ENCODE data around the gene FAM98B.

FAM98B gene

GRCh38 chr15:38463893-38464292 is 10.0 kb downstream of the FAM98B start:
- DNase-seq, result no peak

GRCh38 chr15:38464675-38465074 is 10.7 kb downstream of the FAM98B start:
- DNase-seq, result no peak

GRCh38 chr15:38470816-38471215 is 16.9 kb downstream of the FAM98B start:
- no peak for DNase-seq

- no peak for DNase-seq
Observed at GRCh38 chr15:38471974-38472373, 18.0 kb downstream of the FAM98B start.

GRCh38 chr15:38474155-38474757 is 20.3 kb downstream of the FAM98B start:
- DNase-seq, result peak; percentile 57

- no peak for DNase-seq
Observed at GRCh38 chr15:38475361-38475760, 21.4 kb downstream of the FAM98B start.

- no peak for DNase-seq
Observed at GRCh38 chr15:38476120-38476519, 22.2 kb downstream of the FAM98B start.

GRCh38 chr15:38477637-38478036 is 23.7 kb downstream of the FAM98B start:
- DNase-seq, result no peak

GRCh38 chr15:38479266-38479665 is 25.3 kb downstream of the FAM98B start:
- DNase-seq, result no peak

GRCh38 chr15:38479756-38480155 is 25.8 kb downstream of the FAM98B start:
- no peak for DNase-seq

- DNase-seq, result no peak
Observed at GRCh38 chr15:38481113-38481512, 27.2 kb downstream of the FAM98B start.

GRCh38 chr15:38481761-38482160 is 27.8 kb downstream of the FAM98B start:
- DNase-seq, result no peak

- DNase-seq, result no peak
Observed at GRCh38 chr15:38482572-38482971, 28.6 kb downstream of the FAM98B start.

GRCh38 chr15:38486936-38487335 is 33.0 kb downstream of the FAM98B start:
- no peak for DNase-seq

GRCh38 chr15:38487378-38487777 is 33.5 kb downstream of the FAM98B start:
- no peak for DNase-seq

- DNase-seq, result no peak
Observed at GRCh38 chr15:38490242-38490922, 36.5 kb downstream of the FAM98B start.

- no peak for DNase-seq
Observed at GRCh38 chr15:38496151-38496550, 42.2 kb downstream of the FAM98B start.

GRCh38 chr15:38499651-38500050 is 45.7 kb downstream of the FAM98B start:
- no peak for DNase-seq

GRCh38 chr15:38503496-38503895 is 49.6 kb downstream of the FAM98B start:
- peak; percentile 70 for DNase-seq

GRCh38 chr15:38504680-38505467 is 50.9 kb downstream of the FAM98B start:
- no peak for DNase-seq

GRCh38 chr15:38506997-38507396 is 53.1 kb downstream of the FAM98B start:
- no peak for DNase-seq

GRCh38 chr15:38507570-38507969 is 53.6 kb downstream of the FAM98B start:
- no peak for DNase-seq

GRCh38 chr15:38508647-38509046 is 54.7 kb downstream of the FAM98B start:
- DNase-seq, result no peak

- DNase-seq, result no peak
Observed at GRCh38 chr15:38509152-38509551, 55.2 kb downstream of the FAM98B start.
